GM19043 (cell line): ENCODE results near the gene TRAPPC12.
"Not testable (repeated sequence)": the region's sequence is repeated elsewhere in the genome, so short reads cannot be mapped to it uniquely, and the experiment has no call there.

ENCODE experiments used
- ATAC-seq: cut with Tn5 transposase; IDR thresholded peaks from one replicate; pipeline ENCODE4 v1.9.1; 2021; ENCODE audit warnings: low read depth; ENCODE audit not compliant: unreplicated experiment

The TRAPPC12 gene

GRCh38 chr2:3498783-3499394, 119.4 kb downstream of the TRAPPC12 start:
- no peak for ATAC-seq

- no peak for ATAC-seq
Observed at GRCh38 chr2:3500326-3500899, 120.9 kb downstream of the TRAPPC12 start.

GRCh38 chr2:3503046-3503445, 123.6 kb downstream of the TRAPPC12 start:
- ATAC-seq, result no peak

- no peak for ATAC-seq
Observed at GRCh38 chr2:3503483-3503882, 124.0 kb downstream of the TRAPPC12 start.

GRCh38 chr2:3504741-3505140, 125.2 kb downstream of the TRAPPC12 start:
- no peak for ATAC-seq

- ATAC-seq, result no peak
Observed at GRCh38 chr2:3505771-3506170, 126.3 kb downstream of the TRAPPC12 start.

- no peak for ATAC-seq
Observed at GRCh38 chr2:3512086-3512485, 132.6 kb downstream of the TRAPPC12 start.

GRCh38 chr2:3513026-3513810, 133.7 kb downstream of the TRAPPC12 start:
- ATAC-seq, result no peak

- ATAC-seq, result not testable (repeated sequence)
Observed at GRCh38 chr2:3515438-3515837, 135.9 kb downstream of the TRAPPC12 start.

- ATAC-seq, result no peak
Observed at GRCh38 chr2:3516831-3517230, 137.3 kb downstream of the TRAPPC12 start.

GRCh38 chr2:3517948-3518495, 138.5 kb downstream of the TRAPPC12 start:
- peak; percentile 16 for ATAC-seq

GRCh38 chr2:3518496-3519254, 139.2 kb downstream of the TRAPPC12 start:
- peak; percentile 71 for ATAC-seq

GRCh38 chr2:3519255-3520205, 140.0 kb downstream of the TRAPPC12 start, which contains the start of gene ADI1:
Gene ADI1, minus strand, starts transcription at chr2:3519531. Its CDS starts 44 bp downstream, at chr2:3519487.
- peak; percentile 50 for ATAC-seq

GRCh38 chr2:3520591-3520990, 141.1 kb downstream of the TRAPPC12 start:
- ATAC-seq, result no peak

- no peak for ATAC-seq
Observed at GRCh38 chr2:3522961-3523421, 143.5 kb downstream of the TRAPPC12 start.

GRCh38 chr2:3523551-3524041, 144.1 kb downstream of the TRAPPC12 start:
- no peak for ATAC-seq

- ATAC-seq, result no peak
Observed at GRCh38 chr2:3526871-3527270, 147.4 kb downstream of the TRAPPC12 start.

GRCh38 chr2:3527886-3528785, 148.6 kb downstream of the TRAPPC12 start:
- ATAC-seq, result no peak
